HG02678 (cell line): Measurements from ENCODE around the gene C20orf202.

ENCODE experiments used
- ATAC-seq: cut with Tn5 transposase; IDR thresholded peaks from one replicate; pipeline ENCODE4 v1.9.1; 2021; ENCODE audit warnings: mild to moderate bottlenecking, moderate library complexity; ENCODE audit not compliant: unreplicated experiment

Gene C20orf202

GRCh38 chr20:1184260-1184637 is 19.0 kb upstream of the C20orf202 start:
- ATAC-seq: no peak

DNA sequence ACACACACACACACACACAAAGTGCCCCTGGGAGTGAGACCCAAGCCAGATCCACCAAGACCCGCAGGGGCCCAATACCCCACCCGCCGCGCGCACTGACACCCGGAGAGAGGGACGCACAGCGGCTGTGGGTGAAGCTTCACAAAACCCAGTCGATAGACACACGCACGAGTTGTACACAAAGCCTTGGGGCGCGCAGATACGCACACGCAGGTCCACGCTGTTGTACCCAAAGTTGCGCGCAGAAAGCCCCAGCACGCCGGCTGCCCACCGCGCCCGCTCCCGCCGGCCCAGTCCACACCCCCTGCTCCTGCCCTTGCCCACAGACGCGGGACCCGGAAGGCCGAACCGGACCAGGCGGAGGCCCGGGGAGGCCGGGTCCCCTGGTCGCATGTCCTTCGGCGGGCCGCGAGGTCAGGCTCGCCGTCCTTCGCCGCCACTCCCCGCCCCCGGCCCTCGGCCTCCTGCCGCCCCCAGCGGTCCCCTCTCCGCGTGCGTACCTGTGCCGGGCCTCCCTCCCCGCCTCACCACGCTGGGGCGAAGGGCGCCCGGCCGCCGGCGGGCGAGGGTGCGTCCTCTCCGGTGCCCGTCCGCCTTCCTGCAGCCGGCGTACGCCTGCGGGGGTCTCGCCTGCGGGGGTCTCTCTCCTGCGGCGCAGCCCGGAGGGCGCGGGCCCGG is 18.5 kb upstream of the C20orf202 start, which contains the start of gene TMEM74B:
TSS of gene TMEM74B (minus strand) at position 344 of the 678 bp plus-strand sequence. CDS start 1,180 bp downstream, outside the sequence.
- no peak for ATAC-seq

GRCh38 chr20:1185316-1185741 is 17.9 kb upstream of the C20orf202 start:
- ATAC-seq: no peak

DNA sequence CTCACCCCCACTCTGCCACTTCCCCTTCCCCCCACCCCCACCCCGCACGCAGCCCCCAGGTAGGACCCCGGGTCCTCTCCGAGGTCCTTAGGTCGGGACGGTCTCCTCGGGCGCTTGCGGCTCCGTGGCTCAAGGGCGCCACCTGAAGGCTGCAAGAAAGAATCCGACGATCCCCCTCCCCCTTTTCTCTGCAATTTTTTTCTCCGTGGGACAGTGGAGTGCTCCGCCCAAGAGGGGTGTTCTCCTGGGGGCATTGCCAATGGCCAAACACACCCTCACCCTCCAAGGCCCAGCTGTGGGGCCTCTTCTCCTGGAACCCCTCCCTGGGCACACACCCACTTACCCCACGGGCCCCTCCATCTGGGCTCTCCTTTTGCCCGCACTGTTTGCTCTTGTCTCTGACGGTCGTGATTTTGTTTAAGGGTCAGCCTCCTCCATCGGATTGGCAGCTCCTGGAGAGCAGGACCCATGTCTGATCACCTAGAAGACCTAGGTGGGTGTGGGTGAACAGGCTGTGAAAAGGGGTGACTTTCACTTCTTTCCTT is 17.4 kb upstream of the C20orf202 start:
- ATAC-seq: no peak

DNA sequence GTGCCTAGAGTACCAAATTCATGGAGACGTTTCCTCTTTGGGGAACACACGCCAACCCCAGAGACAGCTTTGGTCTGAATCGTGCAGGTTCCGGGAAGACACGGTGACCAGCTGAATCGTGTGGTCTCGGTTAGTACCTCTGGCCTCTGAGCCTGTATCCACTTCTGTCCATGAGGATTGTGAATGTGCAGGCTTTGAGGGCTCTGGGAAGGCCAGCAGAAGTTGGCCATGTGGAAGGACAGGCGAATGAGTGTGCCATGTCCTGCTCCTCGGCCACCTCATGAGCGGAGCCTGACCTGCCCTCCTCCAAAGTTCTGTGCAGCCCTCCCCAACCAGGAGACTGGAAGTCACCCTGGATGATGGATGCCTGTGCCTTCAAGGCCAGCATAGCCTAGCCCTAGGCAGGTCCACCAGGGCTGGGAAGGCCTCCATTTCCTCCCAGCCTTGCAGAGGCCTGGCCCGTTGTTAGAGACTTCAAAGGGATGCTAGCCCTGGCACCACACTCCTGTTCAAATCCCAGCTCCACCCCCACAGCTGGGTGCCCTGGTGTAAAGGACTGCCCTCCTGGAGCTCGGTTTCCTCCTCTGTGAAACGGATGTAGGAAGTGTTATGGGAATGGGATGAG is 16.8 kb upstream of the C20orf202 start:
- ATAC-seq: no peak

- ATAC-seq: no peak
Observed at GRCh38 chr20:1187605-1188171, 15.6 kb upstream of the C20orf202 start.

DNA sequence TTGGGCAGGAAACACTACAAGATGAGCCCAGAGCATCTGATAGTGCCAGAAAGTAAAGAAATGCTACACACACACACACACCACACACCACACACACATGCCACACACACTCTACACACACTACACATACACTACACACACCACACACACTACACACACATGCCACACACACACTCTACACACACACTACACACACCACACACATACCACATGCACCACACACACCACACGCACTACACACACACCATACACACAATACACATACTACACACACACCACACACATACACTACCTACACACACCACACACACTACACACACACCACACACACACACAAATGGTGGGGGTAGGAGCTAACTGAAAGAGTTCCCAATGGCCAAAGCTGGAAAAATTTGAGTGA is 14.9 kb upstream of the C20orf202 start:
- ATAC-seq: no peak

DNA sequence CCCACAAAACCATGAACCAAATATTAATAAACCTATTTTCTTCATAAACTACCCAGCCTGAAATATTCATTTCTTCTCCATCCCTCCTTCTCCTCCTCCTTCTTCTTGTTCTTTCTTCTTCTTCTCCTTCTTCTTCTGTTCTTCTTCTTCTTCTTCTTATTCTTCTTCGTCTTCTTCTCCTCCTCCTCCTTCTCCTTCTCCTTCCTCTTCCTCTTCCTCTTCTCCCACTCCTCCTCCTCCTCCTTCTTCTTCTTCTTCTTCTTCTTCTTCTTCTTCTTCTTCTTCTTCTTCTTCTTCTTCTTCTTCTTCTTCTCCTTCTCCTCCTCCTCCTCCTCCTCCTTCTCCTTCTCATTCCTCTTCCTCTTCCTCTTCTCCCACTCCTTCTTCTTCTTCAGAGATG is 13.4 kb upstream of the C20orf202 start:
- no peak for ATAC-seq

GRCh38 chr20:1190847-1191246 is 12.4 kb upstream of the C20orf202 start:
- no peak for ATAC-seq

DNA sequence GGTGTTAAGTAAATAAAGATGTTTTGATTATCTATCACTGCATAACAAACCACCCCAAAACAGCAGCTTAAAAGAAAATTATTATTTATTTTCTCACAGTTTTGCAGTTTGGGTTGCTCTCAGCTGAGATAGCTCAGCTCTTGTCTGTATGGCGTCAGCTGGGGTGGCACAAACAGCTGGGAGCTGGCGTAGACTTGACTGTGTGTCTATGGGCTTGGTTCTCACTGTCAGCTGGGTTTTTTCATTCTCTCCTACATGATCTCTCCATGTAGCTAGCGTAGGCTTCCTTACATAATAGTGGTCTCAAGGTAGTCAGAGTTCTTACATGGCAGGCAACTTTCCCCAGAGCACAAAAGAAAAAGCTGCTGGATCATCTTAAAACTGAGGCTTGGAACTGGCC is 12.0 kb upstream of the C20orf202 start:
- no peak for ATAC-seq

DNA sequence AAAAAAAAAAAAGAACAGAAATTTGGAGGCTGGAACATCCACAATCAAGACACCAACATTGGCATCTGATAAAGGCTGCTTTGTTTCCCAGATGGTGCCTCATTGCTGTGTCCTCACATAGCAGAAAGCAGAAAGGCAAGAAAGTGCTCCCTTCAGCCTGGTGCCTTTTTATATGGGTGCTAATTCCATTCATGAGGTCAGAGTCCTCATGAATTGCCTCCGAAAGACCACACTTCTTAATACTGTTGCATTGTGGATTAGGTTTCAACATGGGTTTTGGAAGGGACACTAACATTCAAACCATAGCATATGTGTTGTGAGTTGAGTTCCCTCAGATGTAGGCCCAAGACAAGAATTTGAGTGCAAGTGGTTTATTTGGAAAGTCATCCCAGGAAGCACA is 8.0 kb upstream of the C20orf202 start:
- ATAC-seq: no peak

DNA sequence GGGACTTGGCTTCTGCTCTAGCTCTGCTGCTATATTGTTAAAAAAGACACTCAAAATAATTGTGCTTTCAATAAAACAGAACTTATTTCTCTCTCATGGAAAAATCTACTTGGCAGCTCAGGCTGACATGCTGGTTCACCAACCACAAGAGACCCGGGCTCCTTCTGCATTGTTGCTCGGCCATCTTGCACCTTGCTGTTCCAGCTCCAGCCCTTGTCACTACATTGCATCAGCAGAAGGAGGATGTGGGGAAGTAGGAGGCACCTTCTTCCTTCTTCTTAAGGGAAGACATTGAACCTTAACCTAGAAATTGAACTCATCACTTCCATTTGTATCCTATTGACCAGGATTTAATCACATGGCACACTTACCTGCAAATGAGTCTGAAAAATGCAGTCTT is 6.6 kb upstream of the C20orf202 start:
- ATAC-seq: no peak

GRCh38 chr20:1197801-1198200 is 5.5 kb upstream of the C20orf202 start:
- ATAC-seq: no peak

DNA sequence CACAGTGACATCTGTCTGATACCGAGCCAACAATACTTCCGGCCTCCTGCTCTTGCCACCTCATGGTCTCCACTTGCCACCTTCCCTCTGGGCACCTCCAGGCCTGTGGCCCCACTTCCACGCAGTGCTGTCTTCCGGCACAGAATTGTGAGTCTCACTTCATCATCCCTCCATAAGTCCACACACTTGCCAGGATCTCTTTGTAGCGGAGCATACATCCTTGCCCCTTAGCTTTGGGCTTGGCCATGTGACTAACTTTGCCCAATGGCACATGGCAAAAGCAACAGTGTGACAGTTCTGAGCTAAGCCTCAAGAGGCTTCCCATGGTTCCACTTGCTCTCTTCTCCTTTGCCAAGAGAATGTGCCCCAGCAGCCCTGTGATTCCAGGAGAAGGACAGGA is 4.5 kb upstream of the C20orf202 start:
- no peak for ATAC-seq

DNA sequence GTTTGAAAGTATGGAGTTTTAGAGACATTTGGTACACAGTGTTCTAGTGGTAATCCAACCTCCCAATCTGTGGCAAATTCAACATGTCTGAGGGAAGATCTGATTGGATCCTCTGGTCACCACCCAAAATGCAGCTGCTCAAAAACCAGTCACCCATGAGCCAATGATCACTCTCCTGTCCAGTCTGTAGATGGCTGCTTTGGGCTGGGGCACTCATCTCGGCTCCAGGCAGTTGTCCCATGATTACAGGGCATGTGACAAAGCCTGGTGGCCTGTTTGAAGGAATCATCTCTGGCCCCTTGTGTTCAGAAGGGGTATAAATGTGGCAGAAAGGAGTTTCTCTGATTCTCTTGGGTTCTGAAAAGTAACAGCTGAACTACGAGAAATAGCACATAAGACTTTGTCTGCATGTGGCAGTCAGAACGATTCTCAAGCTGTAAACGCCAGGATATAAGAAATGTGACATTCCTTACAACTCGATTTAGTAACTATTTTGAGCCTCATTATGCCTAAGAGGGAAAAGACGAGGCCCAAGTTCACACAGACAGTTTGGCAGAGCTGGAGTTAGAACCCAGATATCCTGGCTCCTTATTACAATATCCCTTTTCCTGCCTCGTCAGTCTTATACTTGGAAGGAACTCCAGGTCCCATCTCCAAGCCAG is 3.9 kb upstream of the C20orf202 start:
- no peak for ATAC-seq

DNA sequence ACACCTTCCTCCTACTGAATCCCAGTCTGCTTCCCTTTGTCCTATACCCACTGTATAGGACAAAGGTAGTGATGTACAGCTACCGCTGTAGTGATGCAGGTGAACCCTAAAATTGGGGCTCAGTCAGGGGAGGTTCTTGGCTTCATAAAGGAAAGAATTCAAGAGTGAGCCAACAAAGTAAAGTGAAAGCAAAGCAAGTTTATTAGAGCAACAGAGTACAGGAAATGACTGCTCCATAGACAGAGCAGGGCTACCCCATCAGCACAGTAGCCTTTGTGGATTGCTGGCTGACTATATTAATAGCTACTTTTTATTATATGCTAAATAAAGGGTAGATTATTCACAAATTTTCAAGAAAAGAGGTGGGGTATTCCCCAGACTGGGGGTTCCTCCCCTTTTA is 3.3 kb upstream of the C20orf202 start:
- ATAC-seq: no peak

DNA sequence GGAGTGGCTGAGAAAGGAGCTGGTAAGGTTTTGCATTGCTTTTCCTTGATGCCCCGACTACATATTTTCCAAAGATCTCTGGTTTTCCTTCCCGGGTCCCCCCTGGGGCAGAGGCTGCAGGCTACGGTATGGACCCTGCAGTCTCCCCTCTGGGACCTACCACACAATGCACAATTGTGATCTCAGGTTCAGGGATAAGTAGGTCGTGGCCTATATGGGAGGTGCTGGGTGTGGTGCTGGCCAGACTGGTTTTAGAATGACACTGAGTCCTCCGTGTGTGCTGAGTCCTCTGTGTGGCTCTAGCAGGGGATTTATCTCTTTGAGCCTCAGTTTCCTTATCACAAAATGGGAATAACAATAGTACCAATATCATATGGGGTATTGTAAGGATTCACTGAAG is 376 bp downstream of the C20orf202 start:
- no peak for ATAC-seq

DNA sequence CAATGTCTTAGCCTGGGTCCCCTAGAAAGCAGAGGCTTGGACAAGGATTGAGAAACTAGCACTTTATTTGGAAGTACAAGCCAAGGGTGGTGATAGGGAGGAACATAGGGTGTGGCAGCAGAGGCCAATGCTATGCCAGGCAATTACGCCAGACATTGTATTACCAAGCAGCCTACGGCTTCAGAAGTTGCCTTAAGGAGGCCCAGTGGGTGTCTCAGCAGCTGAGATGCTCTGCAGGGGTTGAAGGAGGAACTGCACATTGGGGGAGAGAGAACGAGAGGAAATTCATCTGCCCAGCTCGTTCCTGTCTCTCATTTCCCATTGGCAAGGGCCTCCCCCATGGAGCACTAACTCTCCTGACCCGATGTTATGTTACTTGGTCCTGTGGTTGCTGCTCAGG is 859 bp downstream of the C20orf202 start:
- no peak for ATAC-seq

DNA sequence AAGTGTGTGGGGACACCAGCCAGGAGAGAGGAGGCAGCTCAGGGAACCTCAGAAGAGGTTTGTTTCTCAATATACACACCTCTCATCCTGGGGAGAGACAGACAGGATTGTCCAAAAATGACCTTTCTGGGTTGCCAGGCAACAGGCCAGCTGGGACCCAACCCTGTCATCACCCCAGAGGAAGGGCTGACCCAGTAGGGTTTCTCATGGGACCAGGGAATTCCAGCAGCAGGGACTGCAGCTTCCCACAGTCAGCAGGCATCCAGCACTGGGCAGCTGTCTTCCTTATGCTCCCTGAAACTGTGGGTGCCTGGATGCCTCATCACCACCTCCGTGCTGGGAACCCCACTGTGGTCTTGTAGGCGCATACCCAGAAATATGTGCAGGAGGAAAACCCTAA is 1.3 kb downstream of the C20orf202 start:
- no peak for ATAC-seq

DNA sequence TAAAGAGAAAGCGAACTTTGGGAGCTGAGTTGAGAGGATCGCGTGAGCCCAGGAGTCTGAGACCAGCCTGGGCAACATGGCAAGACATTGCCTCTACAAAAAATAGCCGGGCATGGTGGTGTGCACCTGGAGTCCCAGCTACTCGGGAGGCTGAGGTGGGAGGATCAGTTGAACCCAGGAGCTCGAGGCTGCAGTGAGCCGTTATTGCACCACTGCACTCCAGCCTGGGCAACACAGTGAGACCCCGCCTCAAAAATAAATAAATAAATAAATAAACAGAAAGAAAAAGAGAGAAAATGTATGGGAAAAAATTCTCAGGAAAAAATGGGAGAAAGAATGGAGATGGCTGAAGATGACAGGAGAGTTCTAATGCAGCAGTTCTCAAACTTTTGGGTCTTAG is 2.5 kb downstream of the C20orf202 start:
- no peak for ATAC-seq

- no peak for ATAC-seq
Observed at GRCh38 chr20:1206366-1207148, 3.3 kb downstream of the C20orf202 start.
